DND-41 (cell line): ENCODE data around the gene TTLL9.
A peak's percentile ranks its signal among the peaks of the same experiment; 100 is the strongest.

Source experiments
- ATAC-seq: fragments of 200-7000 bp; cut with Tn5 transposase; 3 replicates; pipeline ENCODE4 v1.9.1; 2021; ENCODE audit warnings: low read depth; ENCODE audit not compliant: insufficient read depth
- DNase-seq: peaks from one replicate; pipeline ENCODE4 v3.0.0-alpha.2; 2020
- H2AFZ ChIP-seq: 2 replicates; pipeline ENCODE4 v1.6.0; 2012; ENCODE audit warnings: low read depth, low read length
- H3K27ac ChIP-seq: 2 replicates; pipeline ENCODE4 v1.5.1; 2012; ENCODE audit warnings: low read length, inconsistent platforms
- H3K27me3 ChIP-seq: fragments of 200-600 bp; sonication (generic); 2 replicates; pipeline ENCODE4 v1.6.0; 2012; ENCODE audit warnings: low read length, mild to moderate bottlenecking, inconsistent platforms; ENCODE audit not compliant: insufficient read depth, poor library complexity
- H3K36me3 ChIP-seq: 2 replicates; pipeline ENCODE4 v1.5.1; 2012; ENCODE audit warnings: low read length, inconsistent platforms; ENCODE audit not compliant: insufficient read depth
- H3K4me1 ChIP-seq: 2 replicates; pipeline ENCODE4 v1.5.1; 2012; ENCODE audit warnings: mild to moderate bottlenecking, low read length; ENCODE audit not compliant: insufficient read depth
- H3K4me2 ChIP-seq: 2 replicates; pipeline ENCODE4 v1.6.0; 2012; ENCODE audit warnings: mild to moderate bottlenecking, moderate library complexity, low read length, inconsistent platforms; ENCODE audit not compliant: insufficient read depth
- H3K4me3 ChIP-seq, 2 experiments: fragments of 200-600 bp in 1 of 2; shearing (Covaris generic) in 1 of 2; 2 replicates each; pipeline ENCODE4 v1.5.1; 2012 to 2016; ENCODE audit warnings: inconsistent platforms in 2 of 2, low read length in 2 of 2, mild to moderate bottlenecking in 2 of 2, low read depth in 1 of 2, moderate library complexity in 1 of 2
- H3K79me2 ChIP-seq: 2 replicates; pipeline ENCODE4 v1.6.0; 2012; ENCODE audit warnings: low read length, inconsistent platforms; ENCODE audit not compliant: insufficient read depth
- H3K9ac ChIP-seq: 2 replicates; pipeline ENCODE4 v1.6.0; 2012; ENCODE audit warnings: low read depth, mild to moderate bottlenecking, inconsistent platforms, low read length, moderate library complexity
- H3K9me3 ChIP-seq: 2 replicates; pipeline ENCODE4 v1.5.1; 2012; ENCODE audit warnings: low read length, moderate library complexity, mild to moderate bottlenecking, inconsistent platforms; ENCODE audit not compliant: insufficient read depth, severe bottlenecking
- H4K20me1 ChIP-seq: 2 replicates; pipeline ENCODE4 v1.6.0; 2012; ENCODE audit warnings: low read length; ENCODE audit not compliant: insufficient read depth
- EZH2 ChIP-seq: IDR thresholded peaks from 3 replicates; pipeline ENCODE4 v1.6.1; 2012; ENCODE audit warnings: borderline replicate concordance, low read depth, mild to moderate bottlenecking, moderate library complexity, low read length, inconsistent platforms; ENCODE audit not compliant: severe bottlenecking
- TF ChIP-seq, protein P1 (sequence below): IDR thresholded peaks from 2 replicates; pipeline ENCODE4 v1.5.1; 2012; ENCODE audit warnings: borderline replicate concordance, low read length, moderate library complexity, mild to moderate bottlenecking; ENCODE audit not compliant: poor library complexity, severe bottlenecking; ENCODE audit errors: extremely low read depth

Gene TTLL9

DNA sequence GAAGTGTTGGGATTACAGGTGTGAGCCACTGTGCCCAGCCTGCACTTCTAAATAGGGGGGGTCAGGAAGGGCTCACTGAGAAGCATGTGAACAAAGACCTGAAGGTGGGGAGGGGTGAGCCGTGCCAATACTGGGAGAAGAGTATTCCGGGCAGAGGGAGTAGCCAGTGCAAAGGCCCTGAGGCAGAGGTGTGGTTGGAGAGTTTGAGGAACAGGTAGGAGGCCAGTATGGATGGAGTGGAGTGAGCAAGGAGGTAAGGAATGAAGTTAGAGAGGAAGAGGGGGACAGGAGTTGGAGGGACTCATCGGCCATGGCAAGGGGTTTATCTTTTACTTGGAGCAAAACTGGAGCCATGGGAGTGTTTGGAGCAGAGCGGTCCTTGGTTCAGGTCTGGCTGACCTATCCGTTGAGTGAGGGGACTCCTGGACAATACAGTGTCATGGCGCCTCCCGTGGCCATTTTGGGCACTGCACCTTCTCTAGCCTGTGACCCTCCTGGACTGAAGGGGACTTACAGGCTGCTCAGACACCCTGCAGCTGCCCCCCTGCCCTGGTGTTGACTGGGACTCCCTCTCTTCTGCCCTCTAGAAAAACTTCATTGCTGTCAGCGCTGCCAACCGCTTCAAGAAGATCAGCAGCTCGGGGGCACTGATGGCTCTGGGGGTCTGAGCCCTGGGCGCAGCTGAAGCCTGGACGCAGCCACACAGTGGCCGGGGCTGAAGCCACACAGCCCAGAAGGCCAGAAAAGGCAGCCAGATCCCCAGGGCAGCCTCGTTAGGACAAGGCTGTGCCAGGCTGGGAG, 37.1 kb upstream of the TTLL9 start:
- H3K27ac ChIP-seq = no peak overlapping the region
- no peak overlapping the region for H3K9ac ChIP-seq
- H3K79me2 ChIP-seq = no peaks in the 10 kb centered on the region
- H2AFZ ChIP-seq = no peak overlapping the region
- no peaks in the 10 kb centered on the region for H3K36me3 ChIP-seq
- peaks cover 6% of the 10 kb centered on the region; the same call in 1 of the 2 replicates for H3K4me1 ChIP-seq
- peak; percentile 53; the same call in 2 of the 3 replicates for ATAC-seq
- no peaks in the 10 kb centered on the region for H3K9me3 ChIP-seq
- peaks cover 15% of the 10 kb centered on the region for H4K20me1 ChIP-seq
- DNase-seq = peak; percentile 65
- no peak for TF ChIP-seq EZH2
- TF ChIP-seq, protein P1, sequence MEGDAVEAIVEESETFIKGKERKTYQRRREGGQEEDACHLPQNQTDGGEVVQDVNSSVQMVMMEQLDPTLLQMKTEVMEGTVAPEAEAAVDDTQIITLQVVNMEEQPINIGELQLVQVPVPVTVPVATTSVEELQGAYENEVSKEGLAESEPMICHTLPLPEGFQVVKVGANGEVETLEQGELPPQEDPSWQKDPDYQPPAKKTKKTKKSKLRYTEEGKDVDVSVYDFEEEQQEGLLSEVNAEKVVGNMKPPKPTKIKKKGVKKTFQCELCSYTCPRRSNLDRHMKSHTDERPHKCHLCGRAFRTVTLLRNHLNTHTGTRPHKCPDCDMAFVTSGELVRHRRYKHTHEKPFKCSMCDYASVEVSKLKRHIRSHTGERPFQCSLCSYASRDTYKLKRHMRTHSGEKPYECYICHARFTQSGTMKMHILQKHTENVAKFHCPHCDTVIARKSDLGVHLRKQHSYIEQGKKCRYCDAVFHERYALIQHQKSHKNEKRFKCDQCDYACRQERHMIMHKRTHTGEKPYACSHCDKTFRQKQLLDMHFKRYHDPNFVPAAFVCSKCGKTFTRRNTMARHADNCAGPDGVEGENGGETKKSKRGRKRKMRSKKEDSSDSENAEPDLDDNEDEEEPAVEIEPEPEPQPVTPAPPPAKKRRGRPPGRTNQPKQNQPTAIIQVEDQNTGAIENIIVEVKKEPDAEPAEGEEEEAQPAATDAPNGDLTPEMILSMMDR = peak; percentile 86
- H3K4me3 ChIP-seq = no peak overlapping the region
- no peak overlapping the region for H3K4me2 ChIP-seq
- H3K27me3 ChIP-seq = no peaks in the 10 kb centered on the region

DNA sequence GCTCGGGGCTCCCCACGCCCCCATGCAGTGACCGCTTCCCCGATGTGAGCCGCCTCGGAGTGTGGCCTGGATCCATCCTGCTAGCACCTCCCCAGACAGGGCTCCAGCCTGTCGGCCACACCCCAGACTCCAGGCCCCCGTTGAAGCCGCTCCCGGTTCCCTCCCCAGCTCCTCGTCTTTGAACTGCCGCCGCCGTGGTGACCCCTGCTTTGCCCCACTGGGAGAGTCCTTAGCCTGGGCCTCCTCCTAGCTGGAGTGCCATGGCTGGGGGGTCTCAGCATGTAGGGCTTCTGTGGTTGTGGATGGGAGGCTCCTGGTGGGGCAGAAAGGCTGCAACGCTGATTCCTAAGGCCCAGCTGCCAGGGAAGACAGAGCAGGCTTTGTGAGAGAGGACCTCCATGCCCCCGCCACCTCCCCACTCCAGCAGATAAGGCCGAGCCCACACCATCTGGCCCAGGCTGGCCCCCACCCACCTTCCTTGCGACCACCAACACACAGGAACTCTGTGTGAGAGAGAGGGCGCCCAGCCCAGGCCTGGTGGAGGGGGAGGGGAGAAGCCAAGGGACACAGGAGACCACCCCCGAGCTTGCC, 36.4 kb upstream of the TTLL9 start:
- DNase-seq = no peak
- H3K4me2 ChIP-seq = no peak overlapping the region
- no peak overlapping the region for H3K27ac ChIP-seq
- no peaks in the 10 kb centered on the region for H3K79me2 ChIP-seq
- H3K36me3 ChIP-seq = no peaks in the 10 kb centered on the region
- no peak overlapping the region for H2AFZ ChIP-seq
- peaks cover 6% of the 10 kb centered on the region; the same call in 1 of the 2 replicates for H3K4me1 ChIP-seq
- no peak for TF ChIP-seq EZH2
- TF ChIP-seq, protein P1 = no peak
- H4K20me1 ChIP-seq = peaks cover 15% of the 10 kb centered on the region
- ATAC-seq = no peak
- no peak overlapping the region for H3K9ac ChIP-seq
- H3K27me3 ChIP-seq = no peaks in the 10 kb centered on the region
- H3K4me3 ChIP-seq = no peak overlapping the region
- H3K9me3 ChIP-seq = no peaks in the 10 kb centered on the region

DNA sequence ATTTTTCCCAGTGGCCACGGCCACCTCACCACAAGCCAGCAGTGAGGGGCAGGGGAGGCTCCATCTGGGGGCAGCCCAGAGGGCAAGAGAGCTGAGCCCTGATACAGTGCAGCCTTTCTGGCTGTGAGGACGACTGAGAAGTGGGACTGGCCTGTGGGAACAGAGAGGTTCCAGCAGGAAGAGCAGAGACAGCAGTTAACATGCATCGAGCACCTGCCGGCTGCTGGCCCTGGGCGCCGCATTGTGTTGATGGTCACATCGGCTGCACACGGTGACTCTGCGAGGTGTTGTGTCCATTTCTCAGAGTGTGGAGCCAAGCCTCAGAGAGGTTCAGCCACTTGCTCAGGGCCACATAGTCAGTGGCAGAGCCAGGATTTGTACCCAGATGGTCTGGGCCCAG, 34.9 kb upstream of the TTLL9 start:
- no peak overlapping the region for H3K9ac ChIP-seq
- ATAC-seq = peak; percentile 28
- TF ChIP-seq, protein P1 = no peak
- TF ChIP-seq EZH2 = no peak
- no peak overlapping the region for H3K4me2 ChIP-seq
- H3K27ac ChIP-seq = no peak overlapping the region
- DNase-seq = no peak
- no peaks in the 10 kb centered on the region for H3K27me3 ChIP-seq
- no peaks in the 10 kb centered on the region for H3K36me3 ChIP-seq
- peaks cover 15% of the 10 kb centered on the region for H4K20me1 ChIP-seq
- no peaks in the 10 kb centered on the region for H3K79me2 ChIP-seq
- H2AFZ ChIP-seq = no peak overlapping the region
- peaks cover 6% of the 10 kb centered on the region; the same call in 1 of the 2 replicates for H3K4me1 ChIP-seq
- H3K4me3 ChIP-seq = no peak overlapping the region
- H3K9me3 ChIP-seq = no peaks in the 10 kb centered on the region
